ENCODE data around the gene EIF2B4. TPM values are rescaled to one million over a fixed set of nuclear protein-coding genes. Genes with fewer than 3 reads are reported as not detected.

EIF2B4 gene
- total RNA-seq, 1 experiment from 2014 or later, result 50.1 TPM

GRCh38 chr2:27381577-27382181 lies 11.5 kb upstream of the EIF2B4 start:
- intact Hi-C loops (cut with micrococcal nuclease), result no loop called here
- BruUV-seq (replicated peaks), result TSS peak; percentile 81
- POLR2A ChIA-PET, result interaction anchor here (0.6 to 5.6 kb wide), 7 partner anchors 11 to 60 kb away, joined by 3 to 114 read pairs (median 37); partner anchors contain the start of genes EIF2B4, GTF3C2, MPV17 and NRBP1
- Mint-ChIP-seq H3K9me3 (ENCODE audit: unreplicated experiment) (no peaks in the 10 kb centered on the region), H3K4me3 (ENCODE audit: unreplicated experiment) (peak overlapping the region; percentile 84), H3K4me1 (ENCODE audit: insufficient read depth, unreplicated experiment) (peaks cover 20% of the 10 kb centered on the region), H3K27me3 (ENCODE audit: insufficient read depth, unreplicated experiment) (no peaks in the 10 kb centered on the region), H3K27ac (ENCODE audit: low read depth, unreplicated experiment) (peak overlapping the region; percentile 93), H3K36me3 (ENCODE audit: insufficient read depth, unreplicated experiment) (peaks cover 69% of the 10 kb centered on the region)
- no peak for TF ChIP-seq CTCF (IDR thresholded peaks at IDR 0.05; ENCODE audit: unreplicated experiment)
- CTCF ChIA-PET, result interaction anchor here (0.6 kb wide), 1 partner anchor 100 kb away, joined by 3 read pairs; the partner anchor contains the start of gene TRIM54
- DNase-seq (ENCODE audit: unreplicated experiment), result no peak

- CTCF ChIA-PET, result interaction anchor here (0.6 to 2.1 kb wide), 4 partner anchors 8 to 69 kb away, joined by 3 to 12 read pairs (median 5); no protein-coding TSS in a partner anchor
- peak; percentile 95 for DNase-seq (ENCODE audit: unreplicated experiment)
- Mint-ChIP-seq H3K27ac (ENCODE audit: low read depth, unreplicated experiment) (peak within 1 kb of the TSS; percentile 93), H3K4me3 (ENCODE audit: unreplicated experiment) (peak within 1 kb of the TSS; percentile 84), H3K4me1 (ENCODE audit: insufficient read depth, unreplicated experiment) (peaks cover 20% of the 10 kb centered on the region), H3K36me3 (ENCODE audit: insufficient read depth, unreplicated experiment) (peaks cover 77% of the 10 kb centered on the region), H3K9me3 (ENCODE audit: unreplicated experiment) (no peaks in the 10 kb centered on the region), H3K27me3 (ENCODE audit: insufficient read depth, unreplicated experiment) (no peaks in the 10 kb centered on the region)
- POLR2A ChIA-PET, result interaction anchor here (0.5 to 5.6 kb wide), 18 partner anchors 11 to 1516 kb away, joined by 3 to 114 read pairs (median 4); partner anchors contain the start of genes CCDC121, EIF2B4, GPN1 and GTF3C2
- TF ChIP-seq CTCF (IDR thresholded peaks at IDR 0.05; ENCODE audit: unreplicated experiment), result no peak
- intact Hi-C loops (cut with micrococcal nuclease), result loop anchor here (1.0 kb wide), 1 partner anchor 11 kb away; the partner anchor contains the start of genes EIF2B4 and SNX17
- no TSS peak for BruUV-seq (replicated peaks)
These were observed 10.7 kb upstream of the EIF2B4 start, which contains the start of gene ZNF513 for GRCh38 chr2:27380626-27381545. Gene ZNF513 (minus strand): TSS chr2:27380734. CDS start chr2:27380526, 208 bp downstream.

- H3K4me3 Mint-ChIP-seq (ENCODE audit: unreplicated experiment), result peak overlapping the region; percentile 84
- ChIA-PET POLR2A (interaction anchor here (0.7 to 5.6 kb wide), 15 partner anchors 10 to 326 kb away, joined by 3 to 114 read pairs (median 5); partner anchors contain the start of genes CCDC121, EIF2B4, GPN1 and GTF3C2), CTCF (interaction anchor here (0.6 to 2.9 kb wide), 7 partner anchors 9 to 869 kb away, joined by 3 to 14 read pairs (median 4); partner anchors contain the start of gene MPV17)
- no peak for TF ChIP-seq CTCF (IDR thresholded peaks at IDR 0.05; ENCODE audit: unreplicated experiment)
- peaks cover 80% of the 10 kb centered on the region for H3K36me3 Mint-ChIP-seq (ENCODE audit: insufficient read depth, unreplicated experiment)
- intact Hi-C loops (cut with micrococcal nuclease), result loop anchor here (1.0 kb wide), 1 partner anchor 10 kb away; the partner anchor contains the start of genes EIF2B4 and SNX17
- H3K27me3 Mint-ChIP-seq (ENCODE audit: insufficient read depth, unreplicated experiment), result no peaks in the 10 kb centered on the region
- peak overlapping the region; percentile 93 for H3K27ac Mint-ChIP-seq (ENCODE audit: low read depth, unreplicated experiment)
- H3K9me3 Mint-ChIP-seq (ENCODE audit: unreplicated experiment), result no peaks in the 10 kb centered on the region
- H3K4me1 Mint-ChIP-seq (ENCODE audit: insufficient read depth, unreplicated experiment), result peaks cover 18% of the 10 kb centered on the region
- BruUV-seq (replicated peaks), result no TSS peak
- peak; percentile 25 for DNase-seq (ENCODE audit: unreplicated experiment)
These were observed 9.9 kb upstream of the EIF2B4 start for GRCh38 chr2:27379836-27380625.

All from MCF 10A (cell line).